ENCODE data around the gene KANK4.

GRCh38 chr1:62218604-62219003 lies 100.6 kb downstream of the KANK4 start:
- TF ChIP-seq EP300 (IDR thresholded peaks at IDR 0.05; ENCODE audit: borderline replicate concordance) (no peak), YY1 (IDR thresholded peaks at IDR 0.05; ENCODE audit: low read depth) (no peak), RAD21 (IDR thresholded peaks at IDR 0.05; ENCODE audit: low read depth) (no peak)
